ENCODE data around the gene KCTD5. TPM values are rescaled to one million over a fixed set of nuclear protein-coding genes. Genes with fewer than 3 reads are reported as not detected.

Gene KCTD5
- total RNA-seq, 1 donor from 2014 or later = 24.3 TPM

- no peak for DNase-seq (ENCODE audit: low spot score)
- Mint-ChIP-seq H3K4me3 (ENCODE audit: unreplicated experiment) (no peak overlapping the region), H3K27me3 (ENCODE audit: unreplicated experiment) (peaks cover 4% of the 10 kb centered on the region), H3K27ac (ENCODE audit: unreplicated experiment) (no peak overlapping the region), H3K36me3 (ENCODE audit: low read depth, unreplicated experiment) (no peaks in the 10 kb centered on the region), H3K9me3 (ENCODE audit: unreplicated experiment) (no peaks in the 10 kb centered on the region), H3K4me1 (ENCODE audit: unreplicated experiment) (no peaks in the 10 kb centered on the region)
- TF ChIP-seq CTCF (IDR thresholded peaks at IDR 0.05; ENCODE audit: unreplicated experiment) = no peak
These were observed 60.1 kb downstream of the KCTD5 start for GRCh38 chr16:2742323-2743006.

- Mint-ChIP-seq H3K36me3 (ENCODE audit: low read depth, unreplicated experiment) (no peaks in the 10 kb centered on the region), H3K27me3 (ENCODE audit: unreplicated experiment) (peaks cover 4% of the 10 kb centered on the region), H3K4me1 (ENCODE audit: unreplicated experiment) (no peaks in the 10 kb centered on the region), H3K9me3 (ENCODE audit: unreplicated experiment) (no peaks in the 10 kb centered on the region), H3K4me3 (ENCODE audit: unreplicated experiment) (no peak overlapping the region), H3K27ac (ENCODE audit: unreplicated experiment) (no peak overlapping the region)
- TF ChIP-seq CTCF (IDR thresholded peaks at IDR 0.05; ENCODE audit: unreplicated experiment) = no peak
- DNase-seq (ENCODE audit: low spot score) = no peak
These were observed 60.9 kb downstream of the KCTD5 start for GRCh38 chr16:2743007-2743810.

DNA sequence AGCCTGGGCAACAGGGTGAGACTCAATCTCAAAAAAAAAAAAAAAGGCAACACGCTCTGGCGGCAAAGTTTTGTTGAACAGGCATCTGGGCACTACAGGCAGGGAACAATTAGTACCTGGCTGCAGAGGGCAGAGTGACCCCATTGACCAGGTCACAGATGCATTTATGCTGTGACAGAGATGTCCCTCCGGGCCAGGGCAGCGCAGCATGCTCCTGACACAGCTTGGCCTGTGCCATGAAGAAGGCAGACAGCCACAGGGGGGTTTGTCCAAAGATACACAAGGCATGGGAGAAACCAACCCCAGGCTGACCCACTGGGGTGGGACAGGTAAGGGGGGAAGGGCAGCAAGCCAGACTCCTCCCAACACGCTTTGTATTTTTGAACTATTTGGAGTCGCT, 62.4 kb downstream of the KCTD5 start:
- Mint-ChIP-seq H3K27me3 (ENCODE audit: unreplicated experiment) (peaks cover 4% of the 10 kb centered on the region), H3K36me3 (ENCODE audit: low read depth, unreplicated experiment) (no peaks in the 10 kb centered on the region), H3K9me3 (ENCODE audit: unreplicated experiment) (no peaks in the 10 kb centered on the region), H3K4me3 (ENCODE audit: unreplicated experiment) (no peak overlapping the region), H3K4me1 (ENCODE audit: unreplicated experiment) (no peaks in the 10 kb centered on the region), H3K27ac (ENCODE audit: unreplicated experiment) (no peak overlapping the region)
- DNase-seq (ENCODE audit: low spot score) = no peak
- TF ChIP-seq CTCF (IDR thresholded peaks at IDR 0.05; ENCODE audit: unreplicated experiment) = no peak

- no peak overlapping the region for H3K27ac Mint-ChIP-seq (ENCODE audit: unreplicated experiment)
- H3K9me3 Mint-ChIP-seq (ENCODE audit: unreplicated experiment) = no peaks in the 10 kb centered on the region
- H3K27me3 Mint-ChIP-seq (ENCODE audit: unreplicated experiment) = peaks cover 3% of the 10 kb centered on the region
- H3K4me1 Mint-ChIP-seq (ENCODE audit: unreplicated experiment) = peaks cover 3% of the 10 kb centered on the region
- H3K4me3 Mint-ChIP-seq (ENCODE audit: unreplicated experiment) = no peak overlapping the region
- peaks cover 4% of the 10 kb centered on the region for H3K36me3 Mint-ChIP-seq (ENCODE audit: low read depth, unreplicated experiment)
- no peak for DNase-seq (ENCODE audit: low spot score)
- no peak for TF ChIP-seq CTCF (IDR thresholded peaks at IDR 0.05; ENCODE audit: unreplicated experiment)
These were observed 63.0 kb downstream of the KCTD5 start for GRCh38 chr16:2745116-2745890.
